Activated T-cell treated with anti-CD3 and anti-CD28 coated beads, Interleukin-2, amount 50 U/mL, for 48 hours (primary cell): ENCODE data around the gene URM1.
"Not testable (repeated sequence)": the region's sequence is repeated elsewhere in the genome, so short reads cannot be mapped to it uniquely, and the experiment has no call there.

Source experiments
- DNase-seq, 2 experiments: peaks; one replicate each; pipeline ENCODE4 v3.0.0-alpha.2; 2020

The URM1 gene

DNA sequence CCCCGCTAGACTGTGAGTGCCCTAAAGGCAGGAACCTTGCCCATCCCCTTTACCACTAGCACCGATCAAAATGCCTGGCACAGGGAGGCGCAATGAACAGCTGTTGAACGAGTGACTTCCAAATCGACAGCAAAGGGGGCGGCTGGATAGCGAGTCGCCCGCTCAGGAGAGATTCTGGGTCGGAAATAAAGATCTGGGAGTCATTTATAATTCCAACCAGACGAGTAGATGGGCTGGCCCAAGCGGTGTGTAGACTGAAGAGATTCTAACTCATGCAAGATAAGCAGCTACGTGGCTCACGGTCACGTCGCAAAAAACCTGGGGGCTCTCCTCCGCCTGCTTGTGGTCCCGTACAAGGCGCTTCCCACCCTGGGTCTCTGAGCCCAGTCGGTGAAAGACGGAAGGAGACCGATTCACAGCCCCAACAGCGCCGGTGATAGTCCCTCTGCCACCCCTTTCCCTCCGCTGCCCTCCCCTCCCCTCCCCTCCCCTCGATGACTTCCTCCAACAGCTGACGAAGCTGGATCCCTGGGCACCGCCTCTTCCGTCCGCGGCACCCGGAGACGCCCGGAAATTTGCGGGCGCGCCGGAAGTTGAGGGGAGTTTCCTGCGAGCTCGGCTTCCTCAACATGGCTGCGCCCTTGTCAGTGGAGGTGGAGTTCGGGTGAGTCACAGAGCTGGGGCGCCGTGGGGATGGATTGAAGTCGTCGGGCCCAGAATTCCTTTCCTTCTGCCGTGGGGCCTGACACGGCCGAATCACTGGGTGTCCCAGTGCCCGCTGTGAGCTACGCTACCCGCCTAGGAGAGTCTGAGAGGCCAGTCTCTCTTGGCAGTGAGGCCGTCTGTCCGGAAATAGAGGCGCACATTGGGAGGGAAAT, at the start of gene URM1:
TSS of gene URM1 (plus strand) at position 623 of the 878 bp plus-strand sequence. CDS start at position 630, 7 bp downstream.
- peak; percentile 97 to 98 for DNase-seq

DNA sequence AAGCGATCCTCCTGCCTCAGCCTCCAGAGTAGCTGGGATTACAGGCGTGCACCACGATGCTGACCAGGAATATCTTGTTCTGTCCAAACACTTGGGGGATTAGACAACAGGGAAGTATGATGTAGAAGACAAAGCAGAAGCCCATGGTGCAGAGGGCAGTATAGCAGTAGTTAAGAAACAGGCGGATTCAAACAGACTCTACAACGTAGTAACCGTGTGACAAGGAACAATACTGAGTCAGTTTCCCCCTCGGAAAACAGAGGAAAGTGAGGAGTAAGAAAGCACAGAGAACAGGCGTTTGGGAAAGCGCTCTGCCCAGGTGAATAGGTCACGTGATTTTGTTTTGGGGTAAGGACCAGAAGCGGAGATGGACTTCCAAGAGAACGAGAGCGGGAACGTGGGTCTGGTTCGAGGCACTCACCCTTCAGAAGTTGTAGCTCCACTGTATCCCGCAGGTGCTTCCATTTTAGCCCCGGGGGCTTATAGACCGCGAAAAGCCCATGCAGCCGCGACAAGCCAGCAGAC, 49.2 kb upstream of the URM1 start:
- DNase-seq = no peak

DNA sequence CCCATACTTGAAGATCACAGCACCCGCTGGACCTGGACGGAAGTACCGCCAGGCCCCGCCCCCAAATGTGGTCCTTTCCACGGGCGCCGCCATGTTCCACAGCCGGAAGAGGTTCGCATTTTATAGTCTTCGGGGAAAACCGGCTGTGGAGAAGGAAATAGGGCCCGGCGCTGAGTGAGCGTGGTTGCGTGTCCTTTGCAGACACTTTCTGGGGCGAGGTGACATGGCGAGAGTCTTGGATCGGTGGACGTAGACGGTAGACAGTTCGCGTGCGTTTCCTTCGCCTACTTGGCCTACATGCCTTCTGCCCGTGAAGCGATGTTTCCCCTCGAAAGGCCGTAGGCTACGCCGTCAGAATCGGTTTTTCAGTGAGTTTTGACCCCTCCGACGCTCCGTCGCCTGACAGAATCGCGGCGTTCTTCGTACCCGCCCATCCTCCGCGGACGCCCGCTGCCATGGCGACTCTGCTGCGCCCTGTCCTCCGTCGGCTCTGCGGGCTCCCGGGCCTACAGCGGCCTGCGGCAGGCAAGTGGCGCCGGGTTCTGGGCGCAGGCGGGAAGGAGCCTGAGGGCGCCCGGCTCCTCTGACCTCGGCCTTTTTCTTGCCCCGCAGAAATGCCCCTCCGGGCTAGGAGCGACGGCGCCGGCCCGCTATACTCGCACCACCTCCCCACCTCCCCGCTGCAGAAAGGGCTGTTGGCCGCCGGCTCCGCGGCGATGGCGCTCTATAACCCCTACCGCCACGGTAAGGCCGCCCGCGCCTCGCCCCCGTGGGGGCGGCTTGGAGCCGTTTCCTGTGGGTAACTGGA, 48.6 kb upstream of the URM1 start, which contains the start of the genes COQ4 and TRUB2:
TSS of gene COQ4 (plus strand) at position 436 of the 808 bp plus-strand sequence. CDS start at position 456, 20 bp downstream.
TSS of gene TRUB2 (minus strand) at position 44 of the 808 bp plus-strand sequence. CDS start at position 5, 39 bp downstream.
- DNase-seq = peak; percentile 95

DNA sequence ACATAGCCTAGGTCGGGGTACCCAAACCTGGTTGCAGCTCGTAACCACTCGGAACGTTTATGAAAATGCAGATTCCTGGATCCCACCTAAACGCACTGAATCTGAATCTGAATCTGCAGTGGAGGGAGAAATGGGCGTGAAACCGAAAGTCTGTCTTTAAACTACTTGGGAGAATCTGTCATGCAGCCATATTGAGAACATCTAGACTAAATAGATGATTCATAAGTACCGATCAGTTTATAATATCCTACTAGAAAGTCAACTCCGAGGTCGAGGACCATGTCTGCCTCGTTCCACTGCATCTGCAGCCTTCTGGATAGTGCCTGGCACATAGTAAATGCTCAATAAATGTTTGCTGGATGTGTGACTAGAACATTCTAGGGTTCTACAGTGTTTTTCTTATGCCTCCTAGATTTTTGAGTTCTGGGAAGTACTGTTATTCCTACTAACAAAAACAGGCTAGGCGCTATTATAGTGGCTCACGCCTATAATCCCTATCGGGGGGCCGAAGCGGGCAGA, 47.9 kb upstream of the URM1 start:
- no peak for DNase-seq

DNA sequence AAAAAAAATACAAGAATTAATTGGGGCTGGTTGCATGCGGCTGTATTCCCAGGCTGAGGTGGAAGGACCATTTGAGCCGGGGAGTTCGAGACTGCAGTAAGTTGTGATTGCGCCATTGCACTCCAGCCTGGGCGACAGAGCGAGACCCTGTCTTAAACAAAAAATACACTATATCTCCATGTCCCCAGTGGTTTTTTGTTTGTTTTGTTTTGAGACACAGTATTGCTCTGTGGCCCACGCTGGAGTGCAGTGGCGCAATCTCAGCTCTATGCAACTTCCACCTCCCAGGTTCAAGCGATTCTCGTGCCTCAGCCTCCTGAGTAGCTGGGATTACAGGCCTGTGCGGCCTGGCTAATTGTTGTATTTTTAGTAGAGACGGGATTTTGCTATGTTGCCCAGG, 47.4 kb upstream of the URM1 start:
- DNase-seq = no peak

DNA sequence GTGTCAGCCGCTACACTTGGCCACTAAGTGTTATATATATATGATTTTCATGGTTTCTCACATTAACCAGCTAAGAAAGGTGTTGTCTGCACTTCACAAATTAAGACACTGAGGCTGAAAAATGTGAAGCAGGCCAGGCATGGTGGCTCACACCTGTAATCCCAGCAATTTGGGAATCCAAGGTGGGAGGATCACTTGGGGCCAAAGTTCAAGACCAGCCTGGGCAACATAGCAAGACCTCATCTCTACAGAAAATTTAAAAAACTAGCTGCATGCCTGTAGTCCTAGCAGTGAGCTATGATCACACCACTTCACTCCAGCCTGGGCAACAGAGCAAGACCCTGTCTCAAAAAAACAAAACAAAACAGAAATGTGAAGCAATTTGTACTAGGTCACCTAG, 46.8 kb upstream of the URM1 start:
- DNase-seq = no peak

DNA sequence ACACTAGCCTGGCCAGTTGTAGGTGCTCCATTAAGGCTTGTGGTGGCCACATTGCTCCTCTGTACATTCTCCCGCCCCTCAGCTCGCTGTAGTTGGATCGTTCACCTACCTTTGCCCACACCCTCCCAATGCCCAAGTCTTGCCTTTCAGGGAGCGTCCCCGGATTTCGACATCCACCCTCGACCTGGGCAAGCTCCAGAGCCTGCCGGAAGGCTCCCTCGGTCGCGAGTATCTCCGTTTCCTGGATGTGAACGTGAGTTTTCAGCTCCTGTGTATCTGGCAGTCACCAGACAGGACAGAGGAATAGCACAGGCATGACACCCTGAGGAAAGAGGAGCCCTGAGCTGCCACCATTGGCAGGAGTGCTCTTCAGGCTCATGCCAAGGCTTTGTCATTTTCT, 45.5 kb upstream of the URM1 start:
- DNase-seq = no peak

DNA sequence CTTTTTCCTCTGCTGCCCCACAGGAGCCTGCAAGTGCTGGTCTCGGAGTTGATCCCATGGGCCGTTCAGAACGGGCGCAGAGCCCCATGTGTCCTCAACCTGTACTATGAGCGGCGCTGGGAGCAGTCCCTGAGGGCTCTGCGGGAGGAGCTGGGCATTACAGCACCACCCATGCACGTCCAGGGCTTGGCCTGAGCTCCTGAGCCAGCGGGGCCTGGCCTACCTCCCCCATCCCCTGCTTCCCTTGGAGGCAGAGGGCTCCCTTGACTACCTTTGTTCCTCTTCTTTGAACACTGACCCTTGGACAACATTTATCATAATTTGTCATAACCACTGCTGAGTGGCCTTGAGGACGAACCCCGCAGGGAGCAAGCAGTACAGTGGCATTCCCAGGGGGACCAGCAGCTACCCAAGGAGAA, 37.7 kb upstream of the URM1 start:
- DNase-seq = no peak

DNA sequence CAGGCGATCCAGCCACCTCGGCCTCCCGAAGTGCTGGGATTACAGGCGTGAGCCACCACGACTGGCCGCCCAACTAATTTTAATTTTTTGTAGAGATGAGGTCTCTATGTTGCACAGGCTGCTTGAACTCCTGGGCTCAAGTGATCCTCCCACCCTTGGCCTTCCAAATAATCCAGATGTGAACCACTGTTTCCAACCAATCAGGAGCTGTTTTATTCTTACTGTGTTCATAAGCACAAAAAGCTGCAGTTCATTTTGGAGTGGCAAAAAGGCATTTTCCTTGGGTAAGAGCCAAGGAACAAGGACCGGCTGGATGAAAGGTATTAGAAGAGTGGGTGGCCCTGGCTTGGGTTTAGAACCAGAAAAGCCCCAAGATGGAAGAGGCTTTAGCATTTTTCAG, 36.0 kb upstream of the URM1 start:
- DNase-seq = no peak

DNA sequence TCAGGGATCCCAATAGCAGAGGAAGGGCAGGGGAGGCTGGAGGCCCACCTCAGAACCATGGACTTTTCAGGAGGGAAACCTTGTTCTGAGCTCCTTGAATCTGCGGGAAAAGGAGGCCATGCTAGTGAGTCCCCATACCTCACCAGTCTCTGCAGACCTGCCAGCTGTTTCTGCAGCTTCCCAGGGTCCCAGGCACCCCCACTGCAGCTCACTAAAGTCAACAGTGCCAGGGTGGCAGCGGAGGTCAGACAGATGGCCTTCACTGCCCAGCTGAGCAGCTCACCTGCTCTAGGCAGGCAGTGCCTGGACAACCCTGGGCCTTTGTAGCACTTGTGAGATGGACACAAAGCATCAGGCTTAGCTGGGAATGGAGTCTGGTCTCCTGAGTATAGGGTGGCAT, 35.3 kb upstream of the URM1 start:
- DNase-seq = no peak

DNA sequence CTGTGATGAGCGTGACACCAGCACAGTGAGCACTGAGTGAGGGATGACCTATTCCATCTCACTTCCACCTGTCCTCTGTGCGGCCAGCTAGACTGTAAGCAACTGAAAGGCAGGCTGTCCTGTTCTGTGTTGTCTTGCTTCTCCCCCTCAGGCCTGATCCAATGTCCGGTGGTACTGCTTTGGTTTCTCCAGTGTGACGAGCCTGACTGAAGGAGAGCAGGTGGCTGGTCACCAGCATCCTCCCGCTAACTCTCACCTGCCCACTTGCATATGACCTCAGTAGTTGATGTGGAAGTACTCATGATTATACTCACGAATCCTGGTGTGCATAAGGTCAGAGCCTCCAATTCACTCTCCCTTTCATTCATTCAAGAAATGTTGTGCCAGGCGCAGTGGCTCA, 33.2 kb upstream of the URM1 start:
- DNase-seq = no peak

DNA sequence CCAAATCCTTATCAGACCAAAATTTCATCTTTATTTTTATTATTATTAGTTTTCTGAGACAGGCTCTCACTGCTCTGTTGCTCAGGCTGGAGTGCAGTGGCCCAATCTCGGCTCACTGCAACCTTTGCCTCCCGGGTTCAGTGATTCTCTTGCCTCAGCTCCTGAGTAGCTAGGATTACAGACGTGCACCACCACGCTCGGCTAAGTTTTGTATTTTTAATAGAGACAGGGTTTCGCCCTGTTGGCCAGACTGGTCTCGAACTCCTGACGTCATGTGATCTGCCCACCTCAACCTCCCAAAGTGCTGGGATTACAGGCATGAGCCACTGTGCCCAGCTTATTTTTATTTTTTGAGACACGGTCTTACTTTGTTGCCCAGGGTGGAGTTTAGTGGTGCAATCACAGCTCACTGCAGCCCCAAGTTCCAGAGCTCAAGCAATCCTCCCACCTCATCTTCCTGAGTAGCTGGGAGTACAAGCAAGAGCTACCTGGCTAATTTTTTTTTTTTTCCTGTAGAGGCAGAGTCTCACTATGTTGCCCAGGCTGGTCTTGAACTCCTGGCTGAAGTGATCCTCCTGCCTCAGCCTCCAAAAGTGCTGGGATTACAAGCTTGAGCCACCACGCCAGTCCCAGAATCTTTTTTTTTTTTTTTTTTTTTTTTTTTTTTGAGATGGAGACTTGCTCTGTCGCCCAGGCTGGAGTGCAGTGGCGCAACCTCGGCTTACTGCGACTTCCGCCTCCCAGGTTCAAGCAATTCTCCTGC, 32.1 kb upstream of the URM1 start:
- not testable (repeated sequence) for DNase-seq

DNA sequence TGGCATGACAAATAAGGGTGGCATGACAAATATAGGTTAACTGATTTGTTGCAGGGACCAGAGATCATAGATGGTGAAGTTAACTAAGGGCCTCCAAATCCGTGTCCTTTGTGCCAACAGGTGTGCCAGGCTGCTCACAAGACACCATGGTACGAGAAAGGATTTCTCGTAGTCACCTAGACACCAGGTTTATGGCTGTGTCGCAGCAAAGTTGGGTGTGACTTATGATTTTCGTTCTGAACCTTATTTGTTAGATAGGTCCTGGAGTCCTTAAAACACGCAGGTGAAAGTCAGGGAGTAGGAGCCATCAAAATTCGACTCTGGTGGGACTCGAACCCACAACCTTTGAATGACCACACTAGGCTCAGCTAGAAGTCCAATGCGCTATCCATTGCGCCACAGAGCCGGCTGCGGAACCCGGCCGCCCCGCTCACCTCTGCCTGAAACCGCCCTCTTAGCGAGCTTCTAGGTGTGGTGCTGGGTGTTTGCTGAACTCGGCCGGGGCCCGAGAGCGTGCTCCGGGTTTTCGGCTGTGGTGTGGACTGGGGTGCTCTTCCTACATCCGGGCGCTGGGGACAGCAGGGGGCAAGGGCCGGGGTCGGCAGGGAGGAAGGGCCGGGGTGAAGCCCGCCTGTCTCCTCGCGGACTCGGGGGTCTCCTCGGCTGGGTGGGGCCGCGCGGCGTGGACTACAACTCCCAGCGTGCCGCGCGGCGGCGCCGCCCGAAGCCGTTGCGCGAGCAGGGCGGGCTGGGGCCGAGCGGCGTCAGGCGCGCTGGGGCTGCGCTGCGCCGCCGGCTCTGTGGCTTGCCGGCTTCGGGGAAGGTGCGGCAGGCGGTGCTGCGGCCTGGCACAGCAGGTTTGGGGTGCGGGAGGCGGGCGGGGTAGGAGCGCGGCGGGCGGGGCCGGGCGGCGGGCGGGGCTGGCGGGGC, 31.1 kb upstream of the URM1 start, which contains the start of gene SLC27A4:
TSS of gene SLC27A4 (plus strand) at position 767 of the 930 bp plus-strand sequence. CDS start 2,606 bp downstream, outside the sequence.
- DNase-seq = peak; percentile 84 to 86

DNA sequence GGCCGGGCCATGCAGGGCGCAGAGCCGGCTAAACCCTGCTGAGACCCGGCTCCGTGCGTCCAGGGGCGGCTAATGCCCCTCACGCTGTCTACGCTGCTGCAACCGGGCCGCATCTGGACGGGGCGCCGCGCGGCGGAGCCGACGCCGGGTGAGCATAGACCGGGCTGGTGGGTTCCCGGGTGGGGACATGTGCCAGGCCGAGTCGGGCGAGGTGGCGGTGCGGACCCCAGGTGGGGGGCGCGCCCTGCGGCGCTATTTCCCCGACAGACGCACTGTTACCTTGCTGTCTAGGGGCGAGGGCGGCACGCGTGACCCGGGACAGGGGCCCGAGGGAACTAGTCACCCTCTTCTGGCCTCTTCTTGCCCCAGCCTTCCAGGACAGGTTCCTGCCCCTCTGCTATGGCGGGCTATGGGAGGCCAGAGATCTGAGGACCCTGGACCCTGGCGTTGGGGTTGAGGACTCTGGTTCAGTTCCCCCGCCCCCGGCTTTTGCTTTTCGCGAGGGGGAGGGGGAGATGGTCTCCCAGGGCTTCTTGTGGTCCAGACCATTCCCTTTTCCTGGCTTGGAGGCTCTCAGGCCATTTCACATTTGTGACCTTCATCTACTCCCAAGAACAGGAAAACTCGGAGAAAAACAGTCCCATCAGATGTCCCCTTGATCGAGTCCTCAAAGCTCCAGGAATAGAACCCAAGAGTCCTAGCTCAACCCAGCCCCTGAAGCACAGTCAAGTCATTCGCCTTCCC, 30.3 kb upstream of the URM1 start:
- no peak for DNase-seq

DNA sequence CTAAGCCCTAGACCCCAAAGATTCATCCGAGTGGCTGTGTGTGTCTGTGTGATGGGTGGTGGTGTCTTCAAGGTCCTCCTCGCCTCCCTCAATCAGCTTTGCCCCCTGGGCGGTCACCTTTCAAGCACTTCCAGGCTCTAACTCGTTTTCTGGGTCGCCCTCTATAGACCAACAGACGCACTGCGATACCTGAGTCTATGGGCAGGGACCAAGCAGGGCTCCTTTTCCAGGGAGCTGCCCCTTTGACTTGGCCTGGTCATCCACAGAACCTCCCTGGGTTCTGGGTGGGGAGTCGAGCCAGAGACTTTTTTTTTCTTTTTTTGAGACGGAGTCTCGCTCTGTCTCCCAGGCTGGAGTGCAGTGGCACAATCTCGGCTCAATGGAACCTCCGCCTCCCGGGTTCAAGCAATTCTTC, 29.7 kb upstream of the URM1 start:
- DNase-seq = peak; percentile 81 to 84

DNA sequence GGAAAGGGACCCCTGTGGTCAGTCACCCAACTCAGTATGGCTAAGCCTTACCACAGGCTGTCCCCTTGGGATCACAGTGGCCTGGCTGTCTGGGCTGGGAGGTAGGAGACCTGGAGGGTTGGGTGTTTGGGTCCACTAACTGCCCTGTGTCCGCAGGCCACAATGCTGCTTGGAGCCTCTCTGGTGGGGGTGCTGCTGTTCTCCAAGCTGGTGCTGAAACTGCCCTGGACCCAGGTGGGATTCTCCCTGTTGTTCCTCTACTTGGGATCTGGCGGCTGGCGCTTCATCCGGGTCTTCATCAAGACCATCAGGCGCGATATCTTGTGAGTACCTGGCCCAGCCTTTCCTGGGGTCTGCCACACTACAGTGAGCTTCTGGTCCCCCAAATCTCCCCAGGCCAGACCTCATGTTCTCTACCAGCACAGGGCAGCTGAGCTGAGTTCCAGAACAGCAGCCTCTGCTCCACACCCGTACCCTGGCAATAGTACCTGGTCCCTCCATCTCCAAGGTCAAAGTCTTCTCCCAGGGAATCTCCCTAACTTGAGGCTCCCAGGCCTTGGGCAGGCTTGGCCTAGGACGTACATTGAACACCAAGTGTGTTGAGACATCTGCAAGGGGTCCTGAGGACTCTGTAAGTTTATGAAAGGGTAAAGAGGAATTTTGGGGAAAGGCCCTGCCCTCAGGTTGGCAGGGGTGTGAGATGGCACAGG, 28.0 kb upstream of the URM1 start:
- DNase-seq = no peak

DNA sequence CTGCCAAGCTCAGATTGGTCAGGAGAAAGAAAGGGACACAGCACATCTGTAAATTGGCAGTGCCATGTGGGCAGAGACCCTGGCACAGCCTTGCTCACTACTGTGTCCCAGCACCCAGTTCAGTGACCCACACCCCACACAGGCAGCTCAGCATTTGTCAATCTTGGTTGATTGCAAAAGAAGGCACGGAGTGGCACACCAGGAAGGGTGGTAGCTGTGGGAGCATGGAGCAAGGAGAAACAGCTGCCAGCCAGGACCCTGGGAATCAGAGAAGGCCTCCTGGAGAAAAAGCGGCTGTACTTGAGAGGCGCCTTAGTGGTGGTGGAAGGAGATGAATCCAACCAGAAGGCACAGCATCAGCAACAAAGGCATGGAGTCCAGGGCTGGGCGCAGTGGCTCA, 27.3 kb upstream of the URM1 start:
- DNase-seq = no peak

DNA sequence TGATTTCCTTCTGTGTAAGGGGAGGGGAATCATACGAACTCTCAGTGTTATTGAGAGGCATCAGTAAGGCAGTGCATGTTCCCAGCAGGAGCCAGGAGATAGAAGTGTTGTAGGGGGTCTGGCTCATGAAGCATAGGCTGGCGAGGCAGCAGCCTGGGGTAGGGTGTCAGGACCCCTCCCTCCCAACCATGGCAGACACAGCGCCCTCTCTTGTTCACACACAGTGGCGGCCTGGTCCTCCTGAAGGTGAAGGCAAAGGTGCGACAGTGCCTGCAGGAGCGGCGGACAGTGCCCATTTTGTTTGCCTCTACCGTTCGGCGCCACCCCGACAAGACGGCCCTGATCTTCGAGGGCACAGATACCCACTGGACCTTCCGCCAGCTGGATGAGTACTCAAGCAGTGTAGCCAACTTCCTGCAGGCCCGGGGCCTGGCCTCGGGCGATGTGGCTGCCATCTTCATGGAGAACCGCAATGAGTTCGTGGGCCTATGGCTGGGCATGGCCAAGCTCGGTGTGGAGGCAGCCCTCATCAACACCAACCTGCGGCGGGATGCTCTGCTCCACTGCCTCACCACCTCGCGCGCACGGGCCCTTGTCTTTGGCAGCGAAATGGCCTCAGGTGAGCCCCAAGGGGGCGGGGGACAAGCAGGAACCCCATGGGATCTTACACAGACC, 26.1 kb upstream of the URM1 start:
- no peak for DNase-seq

DNA sequence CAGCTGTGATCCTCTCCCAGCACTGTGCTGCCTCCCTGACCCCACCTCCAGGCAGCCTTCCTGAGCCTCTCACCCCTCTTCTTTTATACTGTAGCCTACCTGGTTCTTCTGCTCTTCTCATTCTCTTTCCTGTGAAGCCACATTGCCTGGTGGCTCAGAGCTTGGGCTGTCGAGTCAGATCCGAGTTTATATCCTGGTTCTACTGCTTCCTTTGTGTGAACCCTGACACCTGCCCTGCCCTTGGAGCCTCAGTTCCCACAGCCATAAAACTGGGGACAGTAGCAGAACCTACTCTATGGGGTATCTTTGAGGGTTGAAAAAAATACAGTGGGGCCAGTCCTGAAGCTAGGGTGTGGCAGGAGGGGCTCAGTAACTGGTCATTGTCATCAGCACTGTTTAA, 22.0 kb upstream of the URM1 start:
- no peak for DNase-seq
